ENCODE measurements around the gene ELK4.

DNA sequence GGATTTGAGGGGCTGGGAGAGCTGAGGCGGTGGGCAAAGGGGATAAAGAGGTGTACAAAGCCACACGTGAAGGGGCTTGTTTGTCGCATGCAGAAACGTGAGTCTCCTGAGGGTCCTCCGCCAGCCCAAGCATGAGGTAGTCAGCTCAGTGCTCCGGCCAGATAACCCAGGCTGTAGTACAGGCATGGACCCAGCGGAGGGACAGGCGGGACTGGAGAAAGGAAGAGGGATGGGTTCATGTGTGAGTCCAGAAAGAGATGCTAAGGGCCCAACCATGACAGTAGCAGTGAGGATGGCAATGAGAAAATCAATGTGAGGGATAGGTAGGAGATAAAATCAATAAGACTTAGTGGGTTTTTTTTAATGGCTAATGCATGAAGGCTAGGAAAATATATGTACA lies 13.7 kb upstream of the ELK4 start:
- TF ChIP-seq, protein P1, sequence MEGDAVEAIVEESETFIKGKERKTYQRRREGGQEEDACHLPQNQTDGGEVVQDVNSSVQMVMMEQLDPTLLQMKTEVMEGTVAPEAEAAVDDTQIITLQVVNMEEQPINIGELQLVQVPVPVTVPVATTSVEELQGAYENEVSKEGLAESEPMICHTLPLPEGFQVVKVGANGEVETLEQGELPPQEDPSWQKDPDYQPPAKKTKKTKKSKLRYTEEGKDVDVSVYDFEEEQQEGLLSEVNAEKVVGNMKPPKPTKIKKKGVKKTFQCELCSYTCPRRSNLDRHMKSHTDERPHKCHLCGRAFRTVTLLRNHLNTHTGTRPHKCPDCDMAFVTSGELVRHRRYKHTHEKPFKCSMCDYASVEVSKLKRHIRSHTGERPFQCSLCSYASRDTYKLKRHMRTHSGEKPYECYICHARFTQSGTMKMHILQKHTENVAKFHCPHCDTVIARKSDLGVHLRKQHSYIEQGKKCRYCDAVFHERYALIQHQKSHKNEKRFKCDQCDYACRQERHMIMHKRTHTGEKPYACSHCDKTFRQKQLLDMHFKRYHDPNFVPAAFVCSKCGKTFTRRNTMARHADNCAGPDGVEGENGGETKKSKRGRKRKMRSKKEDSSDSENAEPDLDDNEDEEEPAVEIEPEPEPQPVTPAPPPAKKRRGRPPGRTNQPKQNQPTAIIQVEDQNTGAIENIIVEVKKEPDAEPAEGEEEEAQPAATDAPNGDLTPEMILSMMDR (IDR thresholded peaks at IDR 0.05; ENCODE audit: low read depth, low read length) = no peak
- no peak for TF ChIP-seq EZH2phosphoT487 (IDR thresholded peaks at IDR 0.05; ENCODE audit: low read depth)

All from OCI-LY3 (cell line).